ENCODE results near the gene EXT2. TPM values are rescaled to one million over a fixed set of nuclear protein-coding genes. Genes with fewer than 3 reads are reported as not detected.

Gene EXT2
- total RNA-seq, 1 donor from 2014 or later, result 67.7 TPM

DNA sequence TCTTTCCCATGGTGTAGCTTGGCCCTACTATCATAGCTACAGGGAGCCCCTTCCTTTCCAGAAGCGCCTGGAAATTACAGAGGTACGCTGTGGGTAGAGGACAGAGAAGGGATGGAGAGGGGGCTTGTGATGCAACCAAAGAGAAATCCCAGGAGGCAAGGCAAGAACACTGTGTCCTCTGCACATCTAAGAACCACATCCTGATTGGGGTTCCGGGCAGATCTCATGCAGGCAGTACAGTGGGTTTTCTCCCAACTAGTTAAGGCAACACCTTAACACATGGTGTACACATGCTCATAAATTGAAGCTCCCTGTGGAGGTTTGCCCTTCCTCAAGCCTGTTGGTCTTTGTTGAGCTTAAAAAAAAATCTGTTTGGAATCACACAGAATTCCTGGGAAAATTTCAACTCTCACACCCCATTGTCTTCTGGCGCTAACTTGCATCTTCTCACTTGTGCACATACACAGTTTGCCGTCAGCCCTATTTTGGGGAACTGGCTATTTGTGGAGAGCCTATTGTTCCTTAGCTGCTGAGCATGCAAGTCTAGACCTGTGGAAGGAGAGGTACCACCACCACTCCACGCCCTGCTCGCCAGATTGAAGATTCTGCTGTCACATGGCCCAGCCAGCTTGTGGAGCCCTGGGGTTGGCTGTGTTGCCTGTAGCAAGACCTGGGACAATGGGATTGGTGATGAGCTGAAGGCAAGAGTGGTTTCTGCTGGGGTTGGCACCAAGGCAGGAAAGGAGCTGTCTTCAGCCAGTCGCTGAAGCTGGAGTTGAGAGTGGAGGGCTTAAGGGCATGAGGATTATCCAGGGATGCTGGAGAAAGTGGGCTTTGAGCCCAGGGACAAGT is 162.1 kb downstream of the EXT2 start:
- Histone ChIP-seq H3K9me3 (ENCODE audit: insufficient read depth, low read depth, low read length) (no peaks in the 10 kb centered on the region), H4K20me1 (ENCODE audit: insufficient read depth, low read length) (no peaks in the 10 kb centered on the region), H3K27me3 (ENCODE audit: insufficient read depth, low read length) (no peaks in the 10 kb centered on the region), H3K27ac (ENCODE audit: low read depth, low read length) (no peak overlapping the region), H2AFZ (ENCODE audit: low read depth, low read length) (no peak overlapping the region), H3K4me2 (ENCODE audit: low read length) (no peak overlapping the region), H3K4me1 (ENCODE audit: insufficient read depth, low read length) (no peaks in the 10 kb centered on the region), H3K4me3 (ENCODE audit: insufficient read depth, low read depth, low read length) (no peak overlapping the region), H3K9ac (ENCODE audit: low read length) (no peak overlapping the region), H3K79me2 (ENCODE audit: insufficient read depth, low read length) (no peaks in the 10 kb centered on the region), H3K36me3 (ENCODE audit: insufficient read depth, low read length) (no peaks in the 10 kb centered on the region)
- FAIRE-seq, result no peak
- no peak overlapping the region for H3K4me3 Mint-ChIP-seq (ENCODE audit: unreplicated experiment)
- peaks cover 10% of the 10 kb centered on the region for H3K9me3 Mint-ChIP-seq (ENCODE audit: unreplicated experiment)
- H3K36me3 Mint-ChIP-seq (ENCODE audit: low read depth, unreplicated experiment), result peaks cover 4% of the 10 kb centered on the region
- no peak overlapping the region for H3K27ac Mint-ChIP-seq (ENCODE audit: unreplicated experiment)
- H3K27me3 Mint-ChIP-seq (ENCODE audit: low read depth, unreplicated experiment), result peaks cover 13% of the 10 kb centered on the region
- H3K4me1 Mint-ChIP-seq (ENCODE audit: low read depth, unreplicated experiment), result peaks cover 3% of the 10 kb centered on the region
- TF ChIP-seq EZH2 (IDR thresholded peaks at IDR 0.05; ENCODE audit: insufficient read depth, low read length), result no peak
- TF ChIP-seq, protein P1, sequence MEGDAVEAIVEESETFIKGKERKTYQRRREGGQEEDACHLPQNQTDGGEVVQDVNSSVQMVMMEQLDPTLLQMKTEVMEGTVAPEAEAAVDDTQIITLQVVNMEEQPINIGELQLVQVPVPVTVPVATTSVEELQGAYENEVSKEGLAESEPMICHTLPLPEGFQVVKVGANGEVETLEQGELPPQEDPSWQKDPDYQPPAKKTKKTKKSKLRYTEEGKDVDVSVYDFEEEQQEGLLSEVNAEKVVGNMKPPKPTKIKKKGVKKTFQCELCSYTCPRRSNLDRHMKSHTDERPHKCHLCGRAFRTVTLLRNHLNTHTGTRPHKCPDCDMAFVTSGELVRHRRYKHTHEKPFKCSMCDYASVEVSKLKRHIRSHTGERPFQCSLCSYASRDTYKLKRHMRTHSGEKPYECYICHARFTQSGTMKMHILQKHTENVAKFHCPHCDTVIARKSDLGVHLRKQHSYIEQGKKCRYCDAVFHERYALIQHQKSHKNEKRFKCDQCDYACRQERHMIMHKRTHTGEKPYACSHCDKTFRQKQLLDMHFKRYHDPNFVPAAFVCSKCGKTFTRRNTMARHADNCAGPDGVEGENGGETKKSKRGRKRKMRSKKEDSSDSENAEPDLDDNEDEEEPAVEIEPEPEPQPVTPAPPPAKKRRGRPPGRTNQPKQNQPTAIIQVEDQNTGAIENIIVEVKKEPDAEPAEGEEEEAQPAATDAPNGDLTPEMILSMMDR (IDR thresholded peaks at IDR 0.05; ENCODE audit: insufficient read depth, low read depth, low read length), result no peak
- DNase-seq (ENCODE audit: low read depth), result no peak

DNA sequence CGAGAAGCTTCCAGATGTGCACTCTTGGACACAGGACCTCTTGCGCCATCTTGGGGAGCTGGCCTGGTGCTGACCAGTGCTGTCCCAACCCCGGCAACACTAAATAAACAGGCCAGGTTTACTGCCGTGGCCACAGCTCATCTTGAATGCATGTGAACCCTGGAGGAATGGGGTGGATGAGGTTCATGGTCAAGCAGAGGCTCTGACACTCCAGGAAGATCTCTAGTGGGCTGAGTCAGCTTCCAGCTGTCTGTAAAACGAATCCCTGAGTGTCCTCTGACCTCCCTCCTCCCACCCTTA is 162.7 kb downstream of the EXT2 start:
- FAIRE-seq, result no peak
- no peak overlapping the region for H3K4me2 ChIP-seq (ENCODE audit: low read length)
- H3K36me3 Mint-ChIP-seq (ENCODE audit: low read depth, unreplicated experiment), result peaks cover 4% of the 10 kb centered on the region
- H3K9ac ChIP-seq (ENCODE audit: low read length), result no peak overlapping the region
- no peak for TF ChIP-seq EZH2 (IDR thresholded peaks at IDR 0.05; ENCODE audit: insufficient read depth, low read length)
- TF ChIP-seq, protein P1 (IDR thresholded peaks at IDR 0.05; ENCODE audit: insufficient read depth, low read depth, low read length), result no peak
- no peaks in the 10 kb centered on the region for H3K79me2 ChIP-seq (ENCODE audit: insufficient read depth, low read length)
- peaks cover 3% of the 10 kb centered on the region for H3K4me1 Mint-ChIP-seq (ENCODE audit: low read depth, unreplicated experiment)
- H3K4me3 Mint-ChIP-seq (ENCODE audit: unreplicated experiment), result no peak overlapping the region
- no peak overlapping the region for H3K4me3 ChIP-seq (ENCODE audit: insufficient read depth, low read depth, low read length)
- DNase-seq (ENCODE audit: low read depth), result no peak
- H3K27ac Mint-ChIP-seq (ENCODE audit: unreplicated experiment), result no peak overlapping the region
- peaks cover 17% of the 10 kb centered on the region for H3K27me3 Mint-ChIP-seq (ENCODE audit: low read depth, unreplicated experiment)
- H3K36me3 ChIP-seq (ENCODE audit: insufficient read depth, low read length), result no peaks in the 10 kb centered on the region
- peaks cover 4% of the 10 kb centered on the region for H3K9me3 Mint-ChIP-seq (ENCODE audit: unreplicated experiment)
- H3K27me3 ChIP-seq (ENCODE audit: insufficient read depth, low read length), result no peaks in the 10 kb centered on the region
- H3K27ac ChIP-seq (ENCODE audit: low read depth, low read length), result no peak overlapping the region
- no peaks in the 10 kb centered on the region for H3K4me1 ChIP-seq (ENCODE audit: insufficient read depth, low read length)
- no peaks in the 10 kb centered on the region for H3K9me3 ChIP-seq (ENCODE audit: insufficient read depth, low read depth, low read length)
- no peak overlapping the region for H2AFZ ChIP-seq (ENCODE audit: low read depth, low read length)
- no peaks in the 10 kb centered on the region for H4K20me1 ChIP-seq (ENCODE audit: insufficient read depth, low read length)

DNA sequence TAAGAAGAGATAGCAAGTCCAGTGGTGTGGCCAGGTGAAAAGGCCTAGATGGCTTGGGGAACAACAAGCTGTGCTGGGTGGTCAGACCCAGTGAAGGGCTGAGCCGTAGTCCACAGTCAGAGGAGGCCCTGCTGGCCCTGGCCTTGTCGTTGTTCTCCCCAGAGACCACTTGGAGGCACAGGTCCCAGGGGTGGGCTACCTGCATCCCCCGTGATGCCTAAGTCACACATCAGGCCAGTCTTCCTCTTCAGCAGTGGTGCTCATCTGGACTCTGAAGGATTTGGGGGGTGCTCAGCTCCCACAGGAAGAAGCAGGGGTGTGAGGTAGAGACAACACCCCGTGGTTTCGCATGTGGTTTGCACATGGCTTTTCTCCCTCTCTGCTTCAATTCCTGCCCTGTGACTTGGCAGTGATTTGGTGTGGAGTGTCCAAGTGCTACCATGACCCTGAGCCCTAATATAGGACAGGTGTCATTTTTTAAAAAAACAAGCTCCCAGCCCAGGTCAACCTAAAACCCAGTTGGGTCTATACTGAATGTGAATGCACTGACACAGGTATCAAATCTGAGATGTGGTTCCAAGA is 163.5 kb downstream of the EXT2 start:
- H3K9me3 Mint-ChIP-seq (ENCODE audit: unreplicated experiment), result peaks cover 2% of the 10 kb centered on the region
- Histone ChIP-seq H3K4me1 (ENCODE audit: insufficient read depth, low read length) (no peaks in the 10 kb centered on the region), H3K4me3 (ENCODE audit: insufficient read depth, low read depth, low read length) (no peak overlapping the region), H4K20me1 (ENCODE audit: insufficient read depth, low read length) (no peaks in the 10 kb centered on the region), H3K27me3 (ENCODE audit: insufficient read depth, low read length) (no peaks in the 10 kb centered on the region), H3K9ac (ENCODE audit: low read length) (no peak overlapping the region), H2AFZ (ENCODE audit: low read depth, low read length) (no peak overlapping the region), H3K4me2 (ENCODE audit: low read length) (no peak overlapping the region), H3K27ac (ENCODE audit: low read depth, low read length) (no peak overlapping the region), H3K79me2 (ENCODE audit: insufficient read depth, low read length) (no peaks in the 10 kb centered on the region), H3K9me3 (ENCODE audit: insufficient read depth, low read depth, low read length) (no peaks in the 10 kb centered on the region), H3K36me3 (ENCODE audit: insufficient read depth, low read length) (no peaks in the 10 kb centered on the region)
- peaks cover 3% of the 10 kb centered on the region for H3K4me1 Mint-ChIP-seq (ENCODE audit: low read depth, unreplicated experiment)
- H3K4me3 Mint-ChIP-seq (ENCODE audit: unreplicated experiment), result no peak overlapping the region
- FAIRE-seq (no peak), DNase-seq (ENCODE audit: low read depth) (no peak)
- no peak overlapping the region for H3K27ac Mint-ChIP-seq (ENCODE audit: unreplicated experiment)
- peaks cover 17% of the 10 kb centered on the region for H3K27me3 Mint-ChIP-seq (ENCODE audit: low read depth, unreplicated experiment)
- TF ChIP-seq, protein P1 (IDR thresholded peaks at IDR 0.05; ENCODE audit: insufficient read depth, low read depth, low read length), result no peak
- TF ChIP-seq EZH2 (IDR thresholded peaks at IDR 0.05; ENCODE audit: insufficient read depth, low read length), result no peak
- H3K36me3 Mint-ChIP-seq (ENCODE audit: low read depth, unreplicated experiment), result peaks cover 4% of the 10 kb centered on the region

Measured in astrocyte (in vitro differentiated cells and primary cell).